ENCODE data around the gene USH2A. TPM values are rescaled to one million over a fixed set of nuclear protein-coding genes. Genes with fewer than 3 reads are reported as not detected.

USH2A gene
- total RNA-seq, 1 donor from 2014 or later, result 0.14 TPM

- DNase-seq (ENCODE audit: low read depth, low spot score), result no peak
- H3K27ac Mint-ChIP-seq (ENCODE audit: unreplicated experiment), result no peak overlapping the region
- H3K9me3 Mint-ChIP-seq, result no peaks in the 10 kb centered on the region
- H3K4me3 Mint-ChIP-seq, result no peak overlapping the region
- H3K4me1 Mint-ChIP-seq, result no peaks in the 10 kb centered on the region
- no peaks in the 10 kb centered on the region for H3K36me3 Mint-ChIP-seq (ENCODE audit: low read depth)
- no peaks in the 10 kb centered on the region for H3K27me3 Mint-ChIP-seq (ENCODE audit: low read depth)
- TF ChIP-seq CTCF (conservative IDR thresholded peaks at IDR 0.05), result no peak
Observed at GRCh38 chr1:216044538-216044937, 378.7 kb downstream of the USH2A start.

- no peaks in the 10 kb centered on the region for H3K27me3 Mint-ChIP-seq (ENCODE audit: low read depth)
- TF ChIP-seq CTCF (conservative IDR thresholded peaks at IDR 0.05), result peak; percentile 53
- H3K4me3 Mint-ChIP-seq, result no peak overlapping the region
- H3K9me3 Mint-ChIP-seq, result no peaks in the 10 kb centered on the region
- H3K27ac Mint-ChIP-seq (ENCODE audit: unreplicated experiment), result no peak overlapping the region
- no peaks in the 10 kb centered on the region for H3K4me1 Mint-ChIP-seq
- DNase-seq (ENCODE audit: low read depth, low spot score), result no peak
- no peaks in the 10 kb centered on the region for H3K36me3 Mint-ChIP-seq (ENCODE audit: low read depth)
Observed at GRCh38 chr1:216034506-216034905, 388.7 kb downstream of the USH2A start.

- no peaks in the 10 kb centered on the region for H3K9me3 Mint-ChIP-seq
- no peaks in the 10 kb centered on the region for H3K36me3 Mint-ChIP-seq (ENCODE audit: low read depth)
- H3K4me3 Mint-ChIP-seq, result no peak overlapping the region
- no peaks in the 10 kb centered on the region for H3K4me1 Mint-ChIP-seq
- no peak overlapping the region for H3K27ac Mint-ChIP-seq (ENCODE audit: unreplicated experiment)
- TF ChIP-seq CTCF (conservative IDR thresholded peaks at IDR 0.05), result no peak
- H3K27me3 Mint-ChIP-seq (ENCODE audit: low read depth), result no peaks in the 10 kb centered on the region
- no peak for DNase-seq (ENCODE audit: low read depth, low spot score)
Observed at GRCh38 chr1:216032961-216033614, 390.2 kb downstream of the USH2A start.

GRCh38 chr1:216032284-216032683, 391.0 kb downstream of the USH2A start:
- Mint-ChIP-seq H3K36me3 (ENCODE audit: low read depth) (no peaks in the 10 kb centered on the region), H3K27me3 (ENCODE audit: low read depth) (no peaks in the 10 kb centered on the region)

GRCh38 chr1:216028631-216029030, 394.6 kb downstream of the USH2A start:
- DNase-seq (ENCODE audit: low read depth, low spot score), result no peak
- H3K4me3 Mint-ChIP-seq, result no peak overlapping the region
- no peaks in the 10 kb centered on the region for H3K9me3 Mint-ChIP-seq
- H3K36me3 Mint-ChIP-seq (ENCODE audit: low read depth), result no peaks in the 10 kb centered on the region
- no peak for TF ChIP-seq CTCF (conservative IDR thresholded peaks at IDR 0.05)
- H3K27me3 Mint-ChIP-seq (ENCODE audit: low read depth), result no peaks in the 10 kb centered on the region
- no peaks in the 10 kb centered on the region for H3K4me1 Mint-ChIP-seq
- no peak overlapping the region for H3K27ac Mint-ChIP-seq (ENCODE audit: unreplicated experiment)

More at GRCh38 chr1:216032284-216032683, 391.0 kb downstream of the USH2A start:
- no peak for DNase-seq (ENCODE audit: low read depth, low spot score)
- H3K27ac Mint-ChIP-seq (ENCODE audit: unreplicated experiment), result no peak overlapping the region
- no peak for TF ChIP-seq CTCF (conservative IDR thresholded peaks at IDR 0.05)
- H3K9me3 Mint-ChIP-seq, result no peaks in the 10 kb centered on the region
- no peaks in the 10 kb centered on the region for H3K4me1 Mint-ChIP-seq
- H3K4me3 Mint-ChIP-seq, result no peak overlapping the region

Measured in neural crest cell (in vitro differentiated cells).